Measurements from ENCODE around the gene EML1.
A peak's percentile ranks its signal among the peaks of the same experiment; 100 is the strongest.

EML1 gene

GRCh38 chr14:99976681-99977080 lies 183.5 kb downstream of the EML1 start:
- Histone ChIP-seq H3K36me3 (ENCODE audit: insufficient read depth, low read length) (no peaks in the 10 kb centered on the region), H3K27ac (ENCODE audit: low read depth, low read length) (no peak overlapping the region), H3K4me3 (ENCODE audit: low read depth, low read length) (no peak overlapping the region), H2AFZ (ENCODE audit: low read length, unreplicated experiment) (no peak overlapping the region), H3K27me3 (ENCODE audit: insufficient read depth, low read length) (no peaks in the 10 kb centered on the region), H3K4me1 (ENCODE audit: control insufficient read depth, insufficient read depth, low read length, unreplicated experiment) (peaks cover 14% of the 10 kb centered on the region), H3K79me2 (ENCODE audit: control insufficient read depth, insufficient read depth, low read length, unreplicated experiment) (peaks cover 27% of the 10 kb centered on the region)

- H3K27me3 ChIP-seq (ENCODE audit: insufficient read depth, low read length), result no peaks in the 10 kb centered on the region
- no peak overlapping the region for H3K4me3 ChIP-seq (ENCODE audit: low read depth, low read length)
- H2AFZ ChIP-seq (ENCODE audit: low read length, unreplicated experiment), result no peak overlapping the region
- peaks cover 21% of the 10 kb centered on the region for H3K79me2 ChIP-seq (ENCODE audit: control insufficient read depth, insufficient read depth, low read length, unreplicated experiment)
- H3K36me3 ChIP-seq (ENCODE audit: insufficient read depth, low read length), result no peaks in the 10 kb centered on the region
- peaks cover 27% of the 10 kb centered on the region for H3K4me1 ChIP-seq (ENCODE audit: control insufficient read depth, insufficient read depth, low read length, unreplicated experiment)
- no peak overlapping the region for H3K27ac ChIP-seq (ENCODE audit: low read depth, low read length)
These were observed 187.1 kb downstream of the EML1 start for GRCh38 chr14:99980299-99980698.

- H3K36me3 ChIP-seq (ENCODE audit: insufficient read depth, low read length), result peaks cover 5% of the 10 kb centered on the region; the same call in 1 of the 2 replicates
- no peak overlapping the region for H3K27ac ChIP-seq (ENCODE audit: low read depth, low read length)
- H3K4me3 ChIP-seq (ENCODE audit: low read depth, low read length), result peak overlapping the region; percentile 61
- H2AFZ ChIP-seq (ENCODE audit: low read length, unreplicated experiment), result no peak overlapping the region
- H3K79me2 ChIP-seq (ENCODE audit: control insufficient read depth, insufficient read depth, low read length, unreplicated experiment), result peaks cover 16% of the 10 kb centered on the region
- peaks cover 27% of the 10 kb centered on the region for H3K4me1 ChIP-seq (ENCODE audit: control insufficient read depth, insufficient read depth, low read length, unreplicated experiment)
- H3K27me3 ChIP-seq (ENCODE audit: insufficient read depth, low read length), result no peaks in the 10 kb centered on the region
These were observed 188.6 kb downstream of the EML1 start for GRCh38 chr14:99981806-99982205.

- H3K27me3 ChIP-seq (ENCODE audit: insufficient read depth, low read length), result no peaks in the 10 kb centered on the region
- peaks cover 27% of the 10 kb centered on the region for H3K4me1 ChIP-seq (ENCODE audit: control insufficient read depth, insufficient read depth, low read length, unreplicated experiment)
- H3K27ac ChIP-seq (ENCODE audit: low read depth, low read length), result no peak overlapping the region
- peaks cover 16% of the 10 kb centered on the region for H3K79me2 ChIP-seq (ENCODE audit: control insufficient read depth, insufficient read depth, low read length, unreplicated experiment)
- H3K4me3 ChIP-seq (ENCODE audit: low read depth, low read length), result peak overlapping the region; percentile 61; the same call in 1 of the 2 replicates
- peaks cover 5% of the 10 kb centered on the region; the same call in 1 of the 2 replicates for H3K36me3 ChIP-seq (ENCODE audit: insufficient read depth, low read length)
- H2AFZ ChIP-seq (ENCODE audit: low read length, unreplicated experiment), result peak overlapping the region; percentile 58
These were observed 189.5 kb downstream of the EML1 start for GRCh38 chr14:99982537-99983250.

GRCh38 chr14:99983251-99984015 lies 190.2 kb downstream of the EML1 start:
- Histone ChIP-seq H3K79me2 (ENCODE audit: control insufficient read depth, insufficient read depth, low read length, unreplicated experiment) (peaks cover 16% of the 10 kb centered on the region), H3K36me3 (ENCODE audit: insufficient read depth, low read length) (peaks cover 5% of the 10 kb centered on the region; the same call in 1 of the 2 replicates), H3K27ac (ENCODE audit: low read depth, low read length) (no peak overlapping the region), H3K4me1 (ENCODE audit: control insufficient read depth, insufficient read depth, low read length, unreplicated experiment) (peaks cover 26% of the 10 kb centered on the region), H2AFZ (ENCODE audit: low read length, unreplicated experiment) (no peak overlapping the region), H3K27me3 (ENCODE audit: insufficient read depth, low read length) (no peaks in the 10 kb centered on the region), H3K4me3 (ENCODE audit: low read depth, low read length) (no peak overlapping the region)

- peaks cover 22% of the 10 kb centered on the region for H3K4me1 ChIP-seq (ENCODE audit: control insufficient read depth, insufficient read depth, low read length, unreplicated experiment)
- no peak overlapping the region for H2AFZ ChIP-seq (ENCODE audit: low read length, unreplicated experiment)
- H3K36me3 ChIP-seq (ENCODE audit: insufficient read depth, low read length), result peaks cover 5% of the 10 kb centered on the region; the same call in 1 of the 2 replicates
- H3K79me2 ChIP-seq (ENCODE audit: control insufficient read depth, insufficient read depth, low read length, unreplicated experiment), result peaks cover 16% of the 10 kb centered on the region
- no peak overlapping the region for H3K27ac ChIP-seq (ENCODE audit: low read depth, low read length)
- H3K27me3 ChIP-seq (ENCODE audit: insufficient read depth, low read length), result no peaks in the 10 kb centered on the region
- no peak overlapping the region for H3K4me3 ChIP-seq (ENCODE audit: low read depth, low read length)
These were observed 190.8 kb downstream of the EML1 start for GRCh38 chr14:99984036-99984435.

- H3K4me1 ChIP-seq (ENCODE audit: control insufficient read depth, insufficient read depth, low read length, unreplicated experiment), result peaks cover 26% of the 10 kb centered on the region
- no peaks in the 10 kb centered on the region for H3K27me3 ChIP-seq (ENCODE audit: insufficient read depth, low read length)
- peaks cover 11% of the 10 kb centered on the region for H3K79me2 ChIP-seq (ENCODE audit: control insufficient read depth, insufficient read depth, low read length, unreplicated experiment)
- H3K36me3 ChIP-seq (ENCODE audit: insufficient read depth, low read length), result peaks cover 5% of the 10 kb centered on the region; the same call in 1 of the 2 replicates
- H3K27ac ChIP-seq (ENCODE audit: low read depth, low read length), result no peak overlapping the region
- H3K4me3 ChIP-seq (ENCODE audit: low read depth, low read length), result no peak overlapping the region
- no peak overlapping the region for H2AFZ ChIP-seq (ENCODE audit: low read length, unreplicated experiment)
These were observed 193.2 kb downstream of the EML1 start for GRCh38 chr14:99986396-99986795.

GRCh38 chr14:99989032-99989431 lies 195.8 kb downstream of the EML1 start:
- H2AFZ ChIP-seq (ENCODE audit: low read length, unreplicated experiment), result no peak overlapping the region
- H3K27me3 ChIP-seq (ENCODE audit: insufficient read depth, low read length), result no peaks in the 10 kb centered on the region
- no peak overlapping the region for H3K27ac ChIP-seq (ENCODE audit: low read depth, low read length)
- H3K79me2 ChIP-seq (ENCODE audit: control insufficient read depth, insufficient read depth, low read length, unreplicated experiment), result peaks cover 8% of the 10 kb centered on the region
- no peak overlapping the region for H3K4me3 ChIP-seq (ENCODE audit: low read depth, low read length)
- peaks cover 5% of the 10 kb centered on the region; the same call in 1 of the 2 replicates for H3K36me3 ChIP-seq (ENCODE audit: insufficient read depth, low read length)
- peaks cover 10% of the 10 kb centered on the region for H3K4me1 ChIP-seq (ENCODE audit: control insufficient read depth, insufficient read depth, low read length, unreplicated experiment)

GRCh38 chr14:99990268-99991170 lies 197.3 kb downstream of the EML1 start:
- H3K36me3 ChIP-seq (ENCODE audit: insufficient read depth, low read length), result peaks cover 5% of the 10 kb centered on the region; the same call in 1 of the 2 replicates
- peaks cover 10% of the 10 kb centered on the region for H3K4me1 ChIP-seq (ENCODE audit: control insufficient read depth, insufficient read depth, low read length, unreplicated experiment)
- H2AFZ ChIP-seq (ENCODE audit: low read length, unreplicated experiment), result no peak overlapping the region
- H3K27ac ChIP-seq (ENCODE audit: low read depth, low read length), result no peak overlapping the region
- no peaks in the 10 kb centered on the region for H3K27me3 ChIP-seq (ENCODE audit: insufficient read depth, low read length)
- peaks cover 13% of the 10 kb centered on the region for H3K79me2 ChIP-seq (ENCODE audit: control insufficient read depth, insufficient read depth, low read length, unreplicated experiment)
- no peak overlapping the region for H3K4me3 ChIP-seq (ENCODE audit: low read depth, low read length)

- Histone ChIP-seq H3K27ac (ENCODE audit: low read depth, low read length) (no peak overlapping the region), H3K4me3 (ENCODE audit: low read depth, low read length) (0 out of 2 replicates have a peak overlapping the region, but pooled peaks have one; percentile 5), H3K79me2 (ENCODE audit: control insufficient read depth, insufficient read depth, low read length, unreplicated experiment) (peaks cover 21% of the 10 kb centered on the region), H3K36me3 (ENCODE audit: insufficient read depth, low read length) (peaks cover 4% of the 10 kb centered on the region; the same call in 1 of the 2 replicates), H3K4me1 (ENCODE audit: control insufficient read depth, insufficient read depth, low read length, unreplicated experiment) (peaks cover 10% of the 10 kb centered on the region), H2AFZ (ENCODE audit: low read length, unreplicated experiment) (no peak overlapping the region), H3K27me3 (ENCODE audit: insufficient read depth, low read length) (no peaks in the 10 kb centered on the region)
These were observed 198.1 kb downstream of the EML1 start for GRCh38 chr14:99991331-99991730.

All from ACC112 (cell line).